ENCODE results near the gene ATP6V0A4.

ATP6V0A4 gene

GRCh38 chr7:138832966-138833365 is 35.0 kb upstream of the ATP6V0A4 start:
- Histone ChIP-seq H4K20me1 (ENCODE audit: insufficient read depth, low read length) (no peaks in the 10 kb centered on the region), H3K27ac (ENCODE audit: low read depth, low read length, poor library complexity, severe bottlenecking) (no peak overlapping the region), H2AFZ (ENCODE audit: low read length) (no peak overlapping the region), H3K9ac (ENCODE audit: low read length) (no peak overlapping the region), H3K9me3 (ENCODE audit: low read length) (no peaks in the 10 kb centered on the region), H3K9me2 (ENCODE audit: low read depth, low read length) (no peaks in the 10 kb centered on the region), H3F3A (ENCODE audit: insufficient read depth, low read length) (no peaks in the 10 kb centered on the region), H3K27me3 (ENCODE audit: insufficient read depth, low read length) (no peaks in the 10 kb centered on the region), H3K4me3 (ENCODE audit: low read depth, low read length, poor library complexity, severe bottlenecking) (no peak overlapping the region), H3K79me2 (ENCODE audit: insufficient read depth, low read length) (no peaks in the 10 kb centered on the region), H3K4me2 (ENCODE audit: low read length) (no peak overlapping the region), H3K36me3 (ENCODE audit: insufficient read depth, low read length) (no peaks in the 10 kb centered on the region), H3K4me1 (ENCODE audit: insufficient read depth, low read length, severe bottlenecking) (no peaks in the 10 kb centered on the region)
- TF ChIP-seq CTCF (IDR thresholded peaks at IDR 0.05; ENCODE audit: low read length) (no peak), EZH2 (IDR thresholded peaks at IDR 0.05; ENCODE audit: borderline replicate concordance, low read length) (no peak)

- Histone ChIP-seq H3F3A (ENCODE audit: insufficient read depth, low read length) (no peaks in the 10 kb centered on the region), H3K4me3 (ENCODE audit: low read depth, low read length, poor library complexity, severe bottlenecking) (no peak overlapping the region), H4K20me1 (ENCODE audit: insufficient read depth, low read length) (no peaks in the 10 kb centered on the region), H3K9me2 (ENCODE audit: low read depth, low read length) (no peaks in the 10 kb centered on the region), H3K4me1 (ENCODE audit: insufficient read depth, low read length, severe bottlenecking) (no peaks in the 10 kb centered on the region), H3K27me3 (ENCODE audit: insufficient read depth, low read length) (no peaks in the 10 kb centered on the region), H3K79me2 (ENCODE audit: insufficient read depth, low read length) (no peaks in the 10 kb centered on the region), H3K27ac (ENCODE audit: low read depth, low read length, poor library complexity, severe bottlenecking) (no peak overlapping the region), H3K4me2 (ENCODE audit: low read length) (no peak overlapping the region), H3K9me3 (ENCODE audit: low read length) (no peaks in the 10 kb centered on the region), H3K9ac (ENCODE audit: low read length) (no peak overlapping the region), H2AFZ (ENCODE audit: low read length) (no peak overlapping the region), H3K36me3 (ENCODE audit: insufficient read depth, low read length) (no peaks in the 10 kb centered on the region)
- TF ChIP-seq CTCF (IDR thresholded peaks at IDR 0.05; ENCODE audit: low read length) = no peak
- TF ChIP-seq EZH2 (IDR thresholded peaks at IDR 0.05; ENCODE audit: borderline replicate concordance, low read length) = no peak
Observed at GRCh38 chr7:138829335-138829734, 31.3 kb upstream of the ATP6V0A4 start.

GRCh38 chr7:138828302-138828701 is 30.3 kb upstream of the ATP6V0A4 start:
- no peak overlapping the region for H3K4me2 ChIP-seq (ENCODE audit: low read length)
- H3K4me1 ChIP-seq (ENCODE audit: insufficient read depth, low read length, severe bottlenecking) = no peaks in the 10 kb centered on the region
- H4K20me1 ChIP-seq (ENCODE audit: insufficient read depth, low read length) = no peaks in the 10 kb centered on the region
- H3K9ac ChIP-seq (ENCODE audit: low read length) = no peak overlapping the region
- TF ChIP-seq EZH2 (IDR thresholded peaks at IDR 0.05; ENCODE audit: borderline replicate concordance, low read length) (no peak), CTCF (IDR thresholded peaks at IDR 0.05; ENCODE audit: low read length) (no peak)
- H3K36me3 ChIP-seq (ENCODE audit: insufficient read depth, low read length) = no peaks in the 10 kb centered on the region
- no peaks in the 10 kb centered on the region for H3K9me2 ChIP-seq (ENCODE audit: low read depth, low read length)
- no peaks in the 10 kb centered on the region for H3F3A ChIP-seq (ENCODE audit: insufficient read depth, low read length)
- H2AFZ ChIP-seq (ENCODE audit: low read length) = no peak overlapping the region
- H3K27ac ChIP-seq (ENCODE audit: low read depth, low read length, poor library complexity, severe bottlenecking) = no peak overlapping the region
- no peak overlapping the region for H3K4me3 ChIP-seq (ENCODE audit: low read depth, low read length, poor library complexity, severe bottlenecking)
- H3K27me3 ChIP-seq (ENCODE audit: insufficient read depth, low read length) = no peaks in the 10 kb centered on the region
- H3K79me2 ChIP-seq (ENCODE audit: insufficient read depth, low read length) = no peaks in the 10 kb centered on the region
- no peaks in the 10 kb centered on the region for H3K9me3 ChIP-seq (ENCODE audit: low read length)
